Astrocyte (in vitro differentiated cells and primary cell): Measurements from ENCODE around the gene C17orf113.

Experiments
- CTCF ChIP-seq: IDR thresholded peaks from 2 replicates; pipeline ENCODE4 v1.5.1; 2011; ENCODE audit warnings: low read depth, mild to moderate bottlenecking, inconsistent platforms, low read length, moderate library complexity; ENCODE audit not compliant: insufficient read depth
- EZH2 ChIP-seq: IDR thresholded peaks from 2 replicates; pipeline ENCODE4 v1.6.1; 2012; ENCODE audit warnings: mild to moderate bottlenecking, low read length, inconsistent platforms; ENCODE audit not compliant: insufficient read depth

GRCh38 chr17:42065201-42065600 is 14.8 kb upstream of the C17orf113 start:
- TF ChIP-seq CTCF (no peak), EZH2 (no peak)
